H1 (cell line): ENCODE measurements around the gene GRM7. TPM values are rescaled to one million over a fixed set of nuclear protein-coding genes. Genes with fewer than 3 reads are reported as not detected.
A peak's percentile ranks its signal among the peaks of the same experiment; 100 is the strongest.

Experiments used
- CEBPB ChIP-seq: IDR thresholded peaks from 2 replicates; pipeline ENCODE4 v1.6.1; 2012; ENCODE audit warnings: low read depth, low read length
- FOSL1 ChIP-seq: IDR thresholded peaks from 2 replicates; pipeline ENCODE4 v1.6.1; 2011; ENCODE audit warnings: mild to moderate bottlenecking, low read depth, low read length, moderate library complexity; ENCODE audit not compliant: insufficient read depth
- KDM4A ChIP-seq: IDR thresholded peaks from one replicate; pipeline ENCODE4 v1.7.1; 2012; ENCODE audit warnings: low read depth, mild to moderate bottlenecking, moderate library complexity, low read length, inconsistent platforms; ENCODE audit not compliant: severe bottlenecking
- PHF8 ChIP-seq: fragments of 200-600 bp; sonication (generic); conservative IDR thresholded peaks from 2 replicates; pipeline ENCODE4 v1.7.1; 2012; ENCODE audit warnings: low read depth, mild to moderate bottlenecking, inconsistent platforms, low read length, moderate library complexity
- POLR2AphosphoS5 ChIP-seq: IDR thresholded peaks from 2 replicates; pipeline ENCODE4 v1.6.1; 2011; ENCODE audit warnings: low read depth, low read length
- RNF2 ChIP-seq: fragments of 200-900, 300-1000 bp; sonication (generic); IDR thresholded peaks from 2 replicates; pipeline ENCODE4 v1.7.1; 2016; ENCODE audit warnings: borderline replicate concordance, low read depth, mild to moderate bottlenecking, antibody characterized with exemption, low read length; ENCODE audit not compliant: poor library complexity, severe bottlenecking; ENCODE audit errors: missing control alignments
- SP4 ChIP-seq: IDR thresholded peaks from 2 replicates; pipeline ENCODE4 v1.6.1; 2012; ENCODE audit warnings: low read length, inconsistent platforms
- SRF ChIP-seq: IDR thresholded peaks from 2 replicates; pipeline ENCODE4 v1.6.1; 2011; ENCODE audit warnings: mild to moderate bottlenecking, low read depth, low read length, moderate library complexity
- polyA plus RNA-seq, 7 experiments: library from polyadenylated mRNA; depleted of rRNA in 3 of 7; stranded (reverse) in 5 of 7; unstranded in 2 of 7; fragments of >200 nt in 5 of 7; fragments of 200-250 nt in 2 of 7; gene quantifications; 1 replicate in 5 of 7; 2 replicates in 1 of 7; 4 replicates in 1 of 7; pipeline versions ENCODE4 v1.2.1 to v1.2.3, GENCODE V29; 2011 to 2013; ENCODE audit warnings: missing spikeins in 2 of 7, mixed read lengths in 2 of 7
- total RNA-seq: library from RNA; stranded (reverse); fragmentation: NEBNext Ultra II Directional; extraction: Animal tissue kit (Norgen Biotek cat#: 25700); gene quantifications from 2 replicates; pipeline ENCODE4 v1.2.1, GENCODE V29; 2021
- TF ChIP-seq, protein P1 (sequence below): IDR thresholded peaks from 2 replicates; pipeline ENCODE4 v1.6.1; 2012; ENCODE audit warnings: low read length, inconsistent platforms

Gene GRM7
- total and polyA plus RNA-seq, 2 of the 8 experiments (the other 6 are each of a cell fraction or from before 2014, with no cell fraction given) = 0.17 to 0.24 TPM

DNA sequence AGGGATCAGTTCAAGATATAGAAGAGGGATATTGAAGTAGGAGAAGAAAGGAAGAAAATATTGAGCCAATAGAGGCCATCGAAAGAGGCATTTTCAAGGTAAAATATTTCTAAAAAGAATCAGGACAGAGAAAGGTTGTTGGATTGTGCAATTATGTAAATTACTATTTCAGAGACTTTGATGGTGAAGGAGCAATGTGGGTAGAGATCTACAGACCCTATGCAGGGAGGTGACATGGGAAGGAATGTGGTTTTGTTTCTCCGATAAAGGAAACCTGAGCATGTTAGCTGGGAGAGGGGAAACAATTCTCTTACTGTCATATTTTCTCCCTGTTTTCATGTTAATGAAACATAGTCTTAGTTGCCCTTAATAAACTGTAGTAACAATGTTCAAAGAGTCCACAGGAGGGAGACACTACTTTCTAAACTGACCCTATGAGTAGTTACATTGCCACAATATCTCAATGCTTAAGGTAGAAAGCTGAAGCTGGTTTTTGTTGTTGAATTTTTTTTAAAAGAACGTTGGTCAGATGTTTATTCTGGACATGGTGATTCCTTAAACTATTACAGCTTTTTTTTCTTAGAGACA, 133.3 kb downstream of the GRM7 start (continued):
- TF ChIP-seq, protein P1, sequence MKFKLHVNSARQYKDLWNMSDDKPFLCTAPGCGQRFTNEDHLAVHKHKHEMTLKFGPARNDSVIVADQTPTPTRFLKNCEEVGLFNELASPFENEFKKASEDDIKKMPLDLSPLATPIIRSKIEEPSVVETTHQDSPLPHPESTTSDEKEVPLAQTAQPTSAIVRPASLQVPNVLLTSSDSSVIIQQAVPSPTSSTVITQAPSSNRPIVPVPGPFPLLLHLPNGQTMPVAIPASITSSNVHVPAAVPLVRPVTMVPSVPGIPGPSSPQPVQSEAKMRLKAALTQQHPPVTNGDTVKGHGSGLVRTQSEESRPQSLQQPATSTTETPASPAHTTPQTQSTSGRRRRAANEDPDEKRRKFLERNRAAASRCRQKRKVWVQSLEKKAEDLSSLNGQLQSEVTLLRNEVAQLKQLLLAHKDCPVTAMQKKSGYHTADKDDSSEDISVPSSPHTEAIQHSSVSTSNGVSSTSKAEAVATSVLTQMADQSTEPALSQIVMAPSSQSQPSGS = no peak
- TF ChIP-seq CEBPB (peak; percentile 65), PHF8 (no peak), FOSL1 (no peak), RNF2 (no peak), POLR2AphosphoS5 (no peak), KDM4A (no peak), SP4 (no peak), SRF (no peak)
